K562 (cell line): ENCODE measurements around the gene ZNF17. TPM values are rescaled to one million over a fixed set of nuclear protein-coding genes. Genes with fewer than 3 reads are reported as not detected.

Experiments used
- ATAC-seq: fragments of 200-7000 bp; cut with Tn5 transposase; 3 replicates; pipeline ENCODE4 v1.9.1; 2020; ENCODE audit warnings: moderate library complexity
- BruUV-seq: library from RNA; stranded (reverse); fragments of 400-500 nt; replicated peaks from 2 replicates; lab custom pipeline; 2021; lab: Mats Ljungman, UMichigan
- CTCF ChIA-PET: fragments of 300-600 bp; formaldehyde crosslinking; extraction: SDS; loops from one replicate; lab custom pipeline; 2021; ENCODE audit warnings: low intra/inter-chr PET ratio; lab: Yijun Ruan, JAX
- POLR2A ChIA-PET: fragments of 300-600, 350-650 bp; sonication (Branson Sonifier 250); formaldehyde crosslinking; extraction: SDS; loops from one replicate; lab custom pipeline; 2021; ENCODE audit warnings: antibody characterized with exemption, inconsistent platforms; lab: Yijun Ruan, JAX
- DNase-seq, 4 experiments: peaks; one replicate each; pipeline versions ENCODE4 v3.0.0 to v3.0.0-alpha.2; 2011 to 2018; ENCODE audit warnings: low spot score in 3 of 4, mixed read lengths in 3 of 4; ENCODE audit errors: extremely low read depth in 1 of 4
- FAIRE-seq: peaks from 2 replicates; lab custom pipeline; 2011; peaks lifted over from hg19 to GRCh38; lab: Jason Lieb, UNC
- H2AFZ ChIP-seq: 2 replicates; pipeline ENCODE4 v1.6.0; 2011; ENCODE audit warnings: low read depth, low read length, control low read depth, inconsistent platforms
- H3K27ac ChIP-seq: fragments of 200-600 bp; 3 replicates; pipeline ENCODE4 v1.8.0; 2011; ENCODE audit warnings: low read depth, mild to moderate bottlenecking, control low read depth, inconsistent platforms, low read length, moderate library complexity, mixed read lengths; ENCODE audit errors: extremely low read depth
- H3K27me3 ChIP-seq, 2 experiments: fragments of 300-600 bp in 1 of 2; 2 replicates in 1 of 2; 3 replicates in 1 of 2; pipeline versions ENCODE4 v1.6.0 to v1.8.0; 2011; ENCODE audit warnings: inconsistent platforms in 2 of 2, low read length in 2 of 2, mild to moderate bottlenecking in 1 of 2, mixed read lengths in 1 of 2, moderate library complexity in 1 of 2; ENCODE audit not compliant: control insufficient read depth in 2 of 2, insufficient read depth in 2 of 2
- H3K36me3 ChIP-seq: fragments of 300-600 bp; 3 replicates; pipeline ENCODE4 v1.8.0; 2011; ENCODE audit warnings: mild to moderate bottlenecking, low read length, inconsistent platforms; ENCODE audit not compliant: control insufficient read depth, insufficient read depth
- H3K4me1 ChIP-seq, 2 experiments: fragments of 200-600 bp in 1 of 2; replicated peaks in 1 of 2; 2 replicates in 1 of 2; 3 replicates in 1 of 2; pipeline versions ENCODE4 v1.5.1 to v1.8.0; 2011; ENCODE audit warnings: inconsistent platforms in 2 of 2, low read length in 2 of 2, mild to moderate bottlenecking in 1 of 2, mixed read lengths in 1 of 2, moderate library complexity in 1 of 2; ENCODE audit not compliant: control insufficient read depth in 2 of 2, insufficient read depth in 2 of 2
- H3K4me2 ChIP-seq: 2 replicates; pipeline ENCODE4 v1.6.1; 2011; ENCODE audit warnings: low read length, control low read depth, inconsistent platforms, mixed read lengths; ENCODE audit not compliant: insufficient read depth
- H3K4me3 ChIP-seq: fragments of 200-600 bp; sonication (generic), shearing (Covaris generic); 2 replicates; pipeline ENCODE4 v1.5.1; 2016; ENCODE audit warnings: control low read depth, inconsistent platforms
- H3K79me2 ChIP-seq: fragments of 200-600 bp; 3 replicates; pipeline ENCODE4 v1.8.0; 2011; ENCODE audit warnings: low read length, inconsistent platforms; ENCODE audit not compliant: control insufficient read depth, insufficient read depth
- H3K9ac ChIP-seq, 2 experiments: 2 replicates each; pipeline versions ENCODE4 v1.6.0 to v1.6.1; 2011; ENCODE audit warnings: low read depth in 2 of 2, low read length in 2 of 2, control low read depth in 1 of 2, inconsistent platforms in 1 of 2, mild to moderate bottlenecking in 1 of 2, mixed read lengths in 1 of 2; ENCODE audit not compliant: insufficient read depth in 1 of 2
- H3K9me1 ChIP-seq: one replicate; pipeline ENCODE4 v1.6.0; 2011; ENCODE audit warnings: inconsistent platforms, mild to moderate bottlenecking, low read length, moderate library complexity; ENCODE audit not compliant: control insufficient read depth, insufficient read depth
- H3K9me3 ChIP-seq: replicated peaks from 2 replicates; pipeline ENCODE4 v1.5.1; 2011; ENCODE audit warnings: low read depth, low read length, inconsistent platforms; ENCODE audit not compliant: control insufficient read depth, insufficient read depth
- H4K20me1 ChIP-seq: replicated peaks from 2 replicates; pipeline ENCODE4 v1.6.1; 2011; ENCODE audit warnings: low read length, inconsistent platforms, mixed read lengths; ENCODE audit not compliant: control insufficient read depth, insufficient read depth
- ADNP ChIP-seq: fragments of 200-800 bp; sonication (Bioruptor generic); IDR thresholded peaks from 2 replicates; pipeline ENCODE4 v1.6.1; 2016; ENCODE audit warnings: missing genetic modification characterization, missing compliant biosample characterization
- BACH1 ChIP-seq: fragments of 200-800 bp; sonication (Bioruptor generic); IDR thresholded peaks from 2 replicates; pipeline ENCODE4 v1.6.1; 2016; ENCODE audit warnings: missing genetic modification characterization, missing compliant biosample characterization
- CAMTA2 ChIP-seq: fragments of 250-450 bp; sonication (Bioruptor Pico); conservative IDR thresholded peaks from 2 replicates; pipeline ENCODE4 v1.5.1; 2022
- CHD2 ChIP-seq: IDR thresholded peaks from 2 replicates; pipeline ENCODE4 v1.6.1; 2011; ENCODE audit warnings: low read depth, low read length
- CXXC5 ChIP-seq: fragments of 250-450 bp; sonication (Bioruptor Pico); IDR thresholded peaks from 2 replicates; pipeline ENCODE4 v1.8.0; 2022; ENCODE audit warnings: inconsistent platforms, mild to moderate bottlenecking, moderate library complexity
- NELFE ChIP-seq: IDR thresholded peaks from 2 replicates; pipeline ENCODE4 v1.6.1; 2011; ENCODE audit warnings: mild to moderate bottlenecking; ENCODE audit not compliant: insufficient read depth, insufficient read length
- PML ChIP-seq: IDR thresholded peaks from 2 replicates; pipeline ENCODE4 v1.6.1; 2012; ENCODE audit warnings: low read length, inconsistent platforms
- RBFOX2 ChIP-seq: fragments of 200-400 bp; formaldehyde crosslinking; IDR thresholded peaks from 2 replicates; pipeline ENCODE4 v1.6.1; 2017; ENCODE audit warnings: low read depth, mild to moderate bottlenecking, low read length, moderate library complexity
- RUNX1 ChIP-seq: sonication (generic); IDR thresholded peaks from 2 replicates; pipeline ENCODE4 v1.6.1; 2016; ENCODE audit warnings: antibody characterized with exemption, low read depth
- WGBS: fragments of 100-300 bp; shearing (Covaris generic); methylation state at CpG from one replicate; pipeline ENCODE4 v1.1.6; 2016; ENCODE audit warnings: low coverage, mixed read lengths; ENCODE audit not compliant: insufficient coverage; ENCODE audit errors: missing lambda C conversion rate; 5-methylcytosine and 5-hydroxymethylcytosine counted together
- in situ Hi-C: fragments of 300-500 bp; cut with MboI; formaldehyde crosslinking; loops from 4 replicates; pipeline ENCODE4 v1.15.0; 2018; ENCODE audit warnings: inconsistent platforms, mixed read lengths
- intact Hi-C: fragments of 100-400 bp; cut with micrococcal nuclease; formaldehyde crosslinking; loops from 2 replicates; pipeline ENCODE4 v1.14.2; 2022
- polyA plus RNA-seq, 8 experiments: library from polyadenylated mRNA; depleted of rRNA in 4 of 8; stranded (reverse) in 5 of 8; unstranded in 3 of 8; fragments of >200 nt; fragmentation: Nextera tagmentation in 2 of 8; fragmentation: Illumina TruSeq in 1 of 8; extraction: Ambion mirVana in 2 of 8; extraction: Trizol in 1 of 8; gene quantifications; 2 replicates each; pipeline versions ENCODE4 v1.2.1 to v1.2.3, GENCODE V29; 2011 to 2014; ENCODE audit warnings: inconsistent platforms in 1 of 8, missing spikeins in 1 of 8
- total RNA-seq, 7 experiments: library from RNA; depleted of rRNA in 6 of 7; stranded (reverse); fragments of >200 nt in 6 of 7; fragmentation: Illumina TruSeq in 2 of 7; extraction: Trizol in 2 of 7; gene quantifications; 2 replicates each; pipeline versions ENCODE4 v1.2.1 to v1.2.3, GENCODE V29; 2011 to 2021; ENCODE audit warnings: low replicate concordance in 1 of 7
- TF ChIP-seq, protein P1 (sequence below): fragments of 450-650 bp; formaldehyde crosslinking; IDR thresholded peaks from 2 replicates; pipeline ENCODE4 v1.4.0; 2022; ENCODE audit warnings: missing genetic modification characterization

The ZNF17 gene
- total and polyA plus RNA-seq, 9 of the 15 experiments (the other 6 are each of a cell fraction or from before 2014, with no cell fraction given): 5.3 to 8.6 (median 6.5) TPM

DNA sequence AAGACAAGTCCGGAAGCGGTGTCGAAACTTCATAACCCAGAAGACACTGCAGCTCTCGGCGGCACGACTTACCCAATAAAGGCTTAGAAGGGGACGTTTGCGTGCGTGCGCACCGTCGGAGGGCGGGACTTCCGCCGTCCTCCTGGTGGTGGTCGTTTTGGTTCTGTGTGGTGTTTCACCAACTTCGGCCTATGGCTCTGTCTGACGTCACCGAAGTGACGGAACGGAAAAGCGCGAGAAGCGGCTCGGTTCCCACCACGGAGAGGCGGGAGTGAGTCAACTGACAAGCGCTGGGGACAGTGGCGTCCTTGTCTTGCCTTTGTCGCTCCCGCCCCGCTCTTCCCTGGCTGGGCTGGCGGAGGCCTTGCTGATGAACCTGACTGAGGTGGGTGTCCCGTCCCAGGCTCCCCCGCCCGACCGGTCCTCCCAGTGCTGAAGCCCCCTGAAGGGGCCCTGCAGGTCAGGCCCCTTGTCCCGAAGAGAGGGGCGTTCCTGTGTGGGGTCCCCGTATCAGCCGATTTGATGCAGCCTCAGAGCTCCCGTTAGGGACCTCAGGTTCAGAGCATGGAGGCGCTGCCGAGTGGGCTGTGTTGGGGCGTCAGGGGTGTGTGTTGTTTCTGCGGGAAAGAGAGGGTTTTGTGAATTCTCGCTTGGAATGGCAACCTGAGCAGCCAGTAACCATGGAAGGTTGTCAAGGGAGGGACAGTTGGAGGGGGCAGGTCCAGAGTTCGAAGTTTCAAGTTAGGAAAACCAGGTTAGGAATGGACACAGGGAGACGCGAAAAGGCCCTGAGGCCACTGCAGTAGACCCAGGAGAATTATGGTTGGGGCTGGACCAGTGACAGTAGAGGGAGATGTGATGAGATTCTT, 21.0 kb upstream of the ZNF17 start, which contains the start of gene ZNF548 (continued):
- TF ChIP-seq CHD2 (peak; percentile 90), CXXC5 (peak; percentile 97), RUNX1 (no peak), NELFE (no peak), PML (0 out of 2 replicates have a peak, but pooled peaks have one; percentile 38), RBFOX2 (peak; percentile 84)

DNA sequence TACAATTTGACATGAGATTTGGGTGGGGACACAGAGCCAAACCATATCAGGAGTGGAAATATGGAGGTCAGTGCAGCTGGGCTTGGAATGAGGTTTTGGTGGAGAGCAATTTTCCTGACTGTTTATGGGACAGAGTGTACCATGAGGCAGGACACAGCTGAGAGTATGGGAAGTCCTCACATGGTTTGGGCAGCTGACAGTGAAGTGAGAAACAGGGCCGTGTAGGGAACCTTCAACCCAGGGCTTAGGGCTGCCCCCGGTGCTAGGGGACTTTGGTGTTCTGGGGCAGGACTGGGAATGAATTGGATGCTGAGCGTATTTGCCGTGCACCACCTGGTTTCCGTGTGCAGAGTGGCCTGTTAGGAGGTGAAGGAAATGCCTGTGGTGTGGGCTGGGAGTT, 15.3 kb upstream of the ZNF17 start:
- Histone ChIP-seq H2AFZ (no peak overlapping the region), H4K20me1 (no peaks in the 10 kb centered on the region), H3K4me1 (no peaks in the 10 kb centered on the region; a peak in 1 of 5 replicates), H3K4me3 (no peak overlapping the region), H3K36me3 (peaks cover 15% of the 10 kb centered on the region; the same call in 1 of the 3 replicates), H3K9me3 (peaks cover 6% of the 10 kb centered on the region; the same call in 1 of the 2 replicates), H3K4me2 (no peak overlapping the region), H3K27ac (no peak overlapping the region), H3K79me2 (peaks cover 17% of the 10 kb centered on the region), H3K9me1 (no peaks in the 10 kb centered on the region), H3K27me3 (no peaks in the 10 kb centered on the region), H3K9ac (no peak overlapping the region)
- FAIRE-seq (no peak), ATAC-seq (no peak), DNase-seq (no peak)
- TF ChIP-seq, protein P1, sequence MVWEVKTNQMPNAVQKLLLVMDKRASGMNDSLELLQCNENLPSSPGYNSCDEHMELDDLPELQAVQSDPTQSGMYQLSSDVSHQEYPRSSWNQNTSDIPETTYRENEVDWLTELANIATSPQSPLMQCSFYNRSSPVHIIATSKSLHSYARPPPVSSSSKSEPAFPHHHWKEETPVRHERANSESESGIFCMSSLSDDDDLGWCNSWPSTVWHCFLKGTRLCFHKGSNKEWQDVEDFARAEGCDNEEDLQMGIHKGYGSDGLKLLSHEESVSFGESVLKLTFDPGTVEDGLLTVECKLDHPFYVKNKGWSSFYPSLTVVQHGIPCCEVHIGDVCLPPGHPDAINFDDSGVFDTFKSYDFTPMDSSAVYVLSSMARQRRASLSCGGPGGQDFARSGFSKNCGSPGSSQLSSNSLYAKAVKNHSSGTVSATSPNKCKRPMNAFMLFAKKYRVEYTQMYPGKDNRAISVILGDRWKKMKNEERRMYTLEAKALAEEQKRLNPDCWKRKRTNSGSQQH: no peak
- TF ChIP-seq CAMTA2 (CRISPR knock-in tag): no peak
- no peak for TF ChIP-seq BACH1 (tag)
- no peak for TF ChIP-seq ADNP (tag)
- intact Hi-C loops: no loop called here
- in situ Hi-C loops: no loop called here
- CTCF ChIA-PET: no interaction called here
- BruUV-seq: no TSS peak
- 11% methylated on average over 5 of the region's 5 CpGs for WGBS
- POLR2A ChIA-PET: no interaction called here
